ENCODE data around the gene GRIP2.

GRIP2 gene

GRCh38 chr3:14520149-14520548 lies 20.0 kb downstream of the GRIP2 start:
- no peaks in the 10 kb centered on the region for H3K9me3 ChIP-seq (replicated peaks; ENCODE audit: insufficient read depth, low read length)
- no peak for TF ChIP-seq CTCF (IDR thresholded peaks at IDR 0.05; ENCODE audit: low read length)
- no peak for TF ChIP-seq EZH2phosphoT487 (IDR thresholded peaks at IDR 0.05; ENCODE audit: low read length)
- TF ChIP-seq EZH2 (optimal IDR thresholded peaks at IDR 0.05; ENCODE audit: low read depth, low read length) = no peak
- no peaks in the 10 kb centered on the region for H3K79me2 ChIP-seq (ENCODE audit: low read length)
- H4K20me1 ChIP-seq (ENCODE audit: insufficient read depth, low read length) = no peaks in the 10 kb centered on the region
- H3K9me2 ChIP-seq (replicated peaks; ENCODE audit: insufficient read depth, low read length) = no peaks in the 10 kb centered on the region
- no peak overlapping the region for H2AFZ ChIP-seq (ENCODE audit: low read length)
- H3K36me3 ChIP-seq (replicated peaks; ENCODE audit: insufficient read depth, low read length) = no peaks in the 10 kb centered on the region
- no peak for DNase-seq
- H3K4me1 ChIP-seq (ENCODE audit: low read length) = no peaks in the 10 kb centered on the region
- H3K4me3 ChIP-seq (ENCODE audit: low read length) = no peak overlapping the region
- H3K9ac ChIP-seq (ENCODE audit: low read length) = no peak overlapping the region
- H3F3A ChIP-seq (ENCODE audit: insufficient read depth, low read length) = no peaks in the 10 kb centered on the region
- no peak overlapping the region for H3K4me2 ChIP-seq (ENCODE audit: low read depth, low read length)
- peaks cover 78% of the 10 kb centered on the region for H3K27me3 ChIP-seq (replicated peaks; ENCODE audit: insufficient read depth, low read length)
- H3K27ac ChIP-seq (ENCODE audit: low read length) = no peak overlapping the region

- TF ChIP-seq EZH2phosphoT487 (IDR thresholded peaks at IDR 0.05; ENCODE audit: low read length) = no peak
- no peak for TF ChIP-seq EZH2 (optimal IDR thresholded peaks at IDR 0.05; ENCODE audit: low read depth, low read length)
- TF ChIP-seq CTCF (IDR thresholded peaks at IDR 0.05; ENCODE audit: low read length) = no peak
- no peak overlapping the region for H3K4me2 ChIP-seq (ENCODE audit: low read depth, low read length)
- DNase-seq = no peak
- no peaks in the 10 kb centered on the region for H3K9me3 ChIP-seq (replicated peaks; ENCODE audit: insufficient read depth, low read length)
- no peaks in the 10 kb centered on the region for H3K9me2 ChIP-seq (replicated peaks; ENCODE audit: insufficient read depth, low read length)
- H3K27me3 ChIP-seq (replicated peaks; ENCODE audit: insufficient read depth, low read length) = peaks cover 78% of the 10 kb centered on the region
- no peaks in the 10 kb centered on the region for H3K79me2 ChIP-seq (ENCODE audit: low read length)
- no peaks in the 10 kb centered on the region for H4K20me1 ChIP-seq (ENCODE audit: insufficient read depth, low read length)
- no peak overlapping the region for H3K9ac ChIP-seq (ENCODE audit: low read length)
- no peak overlapping the region for H3K27ac ChIP-seq (ENCODE audit: low read length)
- no peaks in the 10 kb centered on the region for H3K4me1 ChIP-seq (ENCODE audit: low read length)
- no peaks in the 10 kb centered on the region for H3F3A ChIP-seq (ENCODE audit: insufficient read depth, low read length)
- H3K36me3 ChIP-seq (replicated peaks; ENCODE audit: insufficient read depth, low read length) = no peaks in the 10 kb centered on the region
- H2AFZ ChIP-seq (ENCODE audit: low read length) = no peak overlapping the region
- no peak overlapping the region for H3K4me3 ChIP-seq (ENCODE audit: low read length)
These were observed 20.7 kb downstream of the GRIP2 start for GRCh38 chr3:14519406-14519805.

GRCh38 chr3:14518893-14519292 lies 21.2 kb downstream of the GRIP2 start:
- Histone ChIP-seq H3K4me2 (ENCODE audit: low read depth, low read length) (no peak overlapping the region), H3K9me3 (replicated peaks; ENCODE audit: insufficient read depth, low read length) (no peaks in the 10 kb centered on the region), H3K36me3 (replicated peaks; ENCODE audit: insufficient read depth, low read length) (no peaks in the 10 kb centered on the region), H3K4me3 (ENCODE audit: low read length) (no peak overlapping the region), H3K9ac (ENCODE audit: low read length) (no peak overlapping the region), H3K9me2 (replicated peaks; ENCODE audit: insufficient read depth, low read length) (no peaks in the 10 kb centered on the region), H3K79me2 (ENCODE audit: low read length) (no peaks in the 10 kb centered on the region), H2AFZ (ENCODE audit: low read length) (no peak overlapping the region), H3F3A (ENCODE audit: insufficient read depth, low read length) (no peaks in the 10 kb centered on the region), H4K20me1 (ENCODE audit: insufficient read depth, low read length) (no peaks in the 10 kb centered on the region), H3K27ac (ENCODE audit: low read length) (no peak overlapping the region), H3K27me3 (replicated peaks; ENCODE audit: insufficient read depth, low read length) (peaks cover 77% of the 10 kb centered on the region), H3K4me1 (ENCODE audit: low read length) (no peaks in the 10 kb centered on the region)
- DNase-seq = no peak
- TF ChIP-seq CTCF (IDR thresholded peaks at IDR 0.05; ENCODE audit: low read length) (no peak), EZH2 (optimal IDR thresholded peaks at IDR 0.05; ENCODE audit: low read depth, low read length) (no peak), EZH2phosphoT487 (IDR thresholded peaks at IDR 0.05; ENCODE audit: low read length) (no peak)
